Measurements from ENCODE around the gene INA.

INA gene

GRCh38 chr10:103276251-103276895 lies 565 bp upstream of the INA start:
- Histone ChIP-seq H3K27me3 (ENCODE audit: insufficient read depth, low read length) (no peaks in the 10 kb centered on the region), H4K20me1 (ENCODE audit: insufficient read depth, low read length) (no peaks in the 10 kb centered on the region), H3F3A (ENCODE audit: insufficient read depth, low read length) (no peaks in the 10 kb centered on the region), H3K9me3 (ENCODE audit: low read length) (no peaks in the 10 kb centered on the region), H3K36me3 (ENCODE audit: insufficient read depth, low read length) (no peaks in the 10 kb centered on the region), H3K4me3 (ENCODE audit: low read depth, low read length, poor library complexity, severe bottlenecking) (no peak overlapping the region), H2AFZ (ENCODE audit: low read length) (no peak overlapping the region), H3K9me2 (ENCODE audit: low read depth, low read length) (no peaks in the 10 kb centered on the region), H3K27ac (ENCODE audit: low read depth, low read length, poor library complexity, severe bottlenecking) (no peak overlapping the region), H3K4me2 (ENCODE audit: low read length) (no peak overlapping the region), H3K79me2 (ENCODE audit: insufficient read depth, low read length) (no peaks in the 10 kb centered on the region), H3K9ac (ENCODE audit: low read length) (no peak overlapping the region), H3K4me1 (ENCODE audit: insufficient read depth, low read length, severe bottlenecking) (no peaks in the 10 kb centered on the region)
- TF ChIP-seq EZH2 (IDR thresholded peaks at IDR 0.05; ENCODE audit: borderline replicate concordance, low read length) (no peak), CTCF (IDR thresholded peaks at IDR 0.05; ENCODE audit: low read length) (no peak)

DNA sequence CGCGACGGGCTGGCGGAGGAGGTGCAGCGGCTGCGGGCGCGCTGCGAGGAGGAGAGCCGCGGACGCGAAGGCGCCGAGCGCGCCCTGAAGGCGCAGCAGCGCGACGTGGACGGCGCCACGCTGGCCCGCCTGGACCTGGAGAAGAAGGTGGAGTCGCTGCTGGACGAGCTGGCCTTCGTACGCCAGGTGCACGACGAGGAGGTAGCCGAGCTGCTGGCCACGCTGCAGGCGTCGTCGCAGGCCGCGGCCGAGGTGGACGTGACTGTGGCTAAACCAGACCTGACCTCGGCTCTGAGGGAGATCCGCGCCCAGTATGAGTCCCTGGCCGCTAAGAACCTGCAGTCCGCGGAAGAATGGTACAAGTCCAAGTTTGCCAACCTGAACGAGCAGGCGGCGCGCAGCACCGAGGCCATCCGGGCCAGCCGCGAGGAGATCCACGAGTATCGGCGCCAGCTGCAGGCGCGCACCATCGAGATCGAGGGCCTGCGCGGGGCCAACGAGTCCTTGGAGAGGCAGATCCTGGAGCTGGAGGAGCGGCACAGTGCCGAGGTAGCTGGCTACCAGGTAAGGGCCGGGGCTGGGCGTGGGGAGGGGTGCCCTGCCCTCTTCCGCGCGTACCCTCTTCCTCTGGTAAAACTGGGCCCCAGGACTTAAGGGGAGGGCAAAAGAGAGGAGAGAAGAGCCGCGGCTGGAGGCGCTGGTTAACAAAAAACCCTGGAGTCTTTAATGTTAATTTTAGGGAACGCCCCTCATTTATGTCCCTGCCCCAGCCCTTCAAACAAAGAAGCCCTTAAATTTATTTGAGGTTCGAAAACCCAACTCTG lies 987 bp downstream of the INA start:
- no peaks in the 10 kb centered on the region for H3K79me2 ChIP-seq (ENCODE audit: insufficient read depth, low read length)
- no peak overlapping the region for H3K9ac ChIP-seq (ENCODE audit: low read length)
- TF ChIP-seq EZH2 (IDR thresholded peaks at IDR 0.05; ENCODE audit: borderline replicate concordance, low read length) (no peak), CTCF (IDR thresholded peaks at IDR 0.05; ENCODE audit: low read length) (no peak)
- H3K36me3 ChIP-seq (ENCODE audit: insufficient read depth, low read length) = no peaks in the 10 kb centered on the region
- H3K4me1 ChIP-seq (ENCODE audit: insufficient read depth, low read length, severe bottlenecking) = no peaks in the 10 kb centered on the region
- H3K4me3 ChIP-seq (ENCODE audit: low read depth, low read length, poor library complexity, severe bottlenecking) = no peak overlapping the region
- H3K27ac ChIP-seq (ENCODE audit: low read depth, low read length, poor library complexity, severe bottlenecking) = no peak overlapping the region
- H3K9me3 ChIP-seq (ENCODE audit: low read length) = no peaks in the 10 kb centered on the region
- no peaks in the 10 kb centered on the region for H4K20me1 ChIP-seq (ENCODE audit: insufficient read depth, low read length)
- no peaks in the 10 kb centered on the region for H3F3A ChIP-seq (ENCODE audit: insufficient read depth, low read length)
- no peaks in the 10 kb centered on the region for H3K9me2 ChIP-seq (ENCODE audit: low read depth, low read length)
- H2AFZ ChIP-seq (ENCODE audit: low read length) = no peak overlapping the region
- no peaks in the 10 kb centered on the region for H3K27me3 ChIP-seq (ENCODE audit: insufficient read depth, low read length)
- H3K4me2 ChIP-seq (ENCODE audit: low read length) = no peak overlapping the region

DNA sequence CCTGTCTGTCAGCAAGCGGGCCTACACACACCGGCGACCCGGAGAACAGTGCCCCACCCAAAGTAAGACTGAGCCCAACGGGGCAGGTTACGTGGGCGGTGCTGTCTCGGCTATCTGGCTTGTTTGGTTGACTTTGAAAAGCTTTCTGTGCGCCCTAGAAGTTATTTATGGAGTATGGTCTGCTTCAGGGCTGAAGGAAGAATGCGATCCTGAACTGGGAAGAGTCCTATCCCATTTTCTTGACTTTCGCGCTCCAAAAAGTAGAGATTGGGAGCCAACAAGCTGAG lies 1.5 kb downstream of the INA start:
- H3K9me3 ChIP-seq (ENCODE audit: low read length) = no peaks in the 10 kb centered on the region
- H3K4me2 ChIP-seq (ENCODE audit: low read length) = no peak overlapping the region
- H3K9ac ChIP-seq (ENCODE audit: low read length) = no peak overlapping the region
- no peak overlapping the region for H3K4me3 ChIP-seq (ENCODE audit: low read depth, low read length, poor library complexity, severe bottlenecking)
- TF ChIP-seq EZH2 (IDR thresholded peaks at IDR 0.05; ENCODE audit: borderline replicate concordance, low read length) (no peak), CTCF (IDR thresholded peaks at IDR 0.05; ENCODE audit: low read length) (no peak)
- H3K27me3 ChIP-seq (ENCODE audit: insufficient read depth, low read length) = no peaks in the 10 kb centered on the region
- no peaks in the 10 kb centered on the region for H3K79me2 ChIP-seq (ENCODE audit: insufficient read depth, low read length)
- no peaks in the 10 kb centered on the region for H3K9me2 ChIP-seq (ENCODE audit: low read depth, low read length)
- no peak overlapping the region for H3K27ac ChIP-seq (ENCODE audit: low read depth, low read length, poor library complexity, severe bottlenecking)
- no peak overlapping the region for H2AFZ ChIP-seq (ENCODE audit: low read length)
- H3F3A ChIP-seq (ENCODE audit: insufficient read depth, low read length) = no peaks in the 10 kb centered on the region
- H4K20me1 ChIP-seq (ENCODE audit: insufficient read depth, low read length) = no peaks in the 10 kb centered on the region
- no peaks in the 10 kb centered on the region for H3K4me1 ChIP-seq (ENCODE audit: insufficient read depth, low read length, severe bottlenecking)
- H3K36me3 ChIP-seq (ENCODE audit: insufficient read depth, low read length) = no peaks in the 10 kb centered on the region
